ENCODE data around the gene WDR91.
A peak's percentile ranks its signal among the peaks of the same experiment; 100 is the strongest.

The WDR91 gene

GRCh38 chr7:135197906-135198655 lies 13.2 kb downstream of the WDR91 start:
- DNase-seq (ENCODE audit: low read depth in 2 of 2), result no peak

GRCh38 chr7:135197343-135197742 lies 14.0 kb downstream of the WDR91 start:
- DNase-seq (ENCODE audit: low read depth in 2 of 2), result no peak

GRCh38 chr7:135195968-135196629 lies 15.2 kb downstream of the WDR91 start:
- DNase-seq (ENCODE audit: low read depth in 2 of 2), result no peak

- no peak for DNase-seq (ENCODE audit: low read depth in 2 of 2)
Observed at GRCh38 chr7:135195156-135195555, 16.2 kb downstream of the WDR91 start.

- DNase-seq (ENCODE audit: low read depth in 2 of 2), result no peak
Observed at GRCh38 chr7:135194494-135195095, 16.7 kb downstream of the WDR91 start.

- DNase-seq (ENCODE audit: low read depth in 2 of 2), result peak; percentile 91 to 92
Observed at GRCh38 chr7:135193615-135194081, 17.7 kb downstream of the WDR91 start.

GRCh38 chr7:135192914-135193536 lies 18.3 kb downstream of the WDR91 start:
- DNase-seq (ENCODE audit: low read depth in 2 of 2), result no peak

- no peak for DNase-seq (ENCODE audit: low read depth in 2 of 2)
Observed at GRCh38 chr7:135190703-135191102, 20.6 kb downstream of the WDR91 start.

GRCh38 chr7:135189961-135190360 lies 21.4 kb downstream of the WDR91 start:
- DNase-seq (ENCODE audit: low read depth in 2 of 2), result peak; percentile 52 to 54

GRCh38 chr7:135189221-135189662 lies 22.1 kb downstream of the WDR91 start:
- no peak for DNase-seq (ENCODE audit: low read depth in 2 of 2)

GRCh38 chr7:135188298-135188984 lies 22.9 kb downstream of the WDR91 start:
- DNase-seq (ENCODE audit: low read depth in 2 of 2), result no peak

GRCh38 chr7:135186841-135187253 lies 24.5 kb downstream of the WDR91 start:
- DNase-seq (ENCODE audit: low read depth in 2 of 2), result no peak

- no peak for DNase-seq (ENCODE audit: low read depth in 2 of 2)
Observed at GRCh38 chr7:135186261-135186540, 25.1 kb downstream of the WDR91 start.

GRCh38 chr7:135185471-135186260 lies 25.7 kb downstream of the WDR91 start:
- DNase-seq (ENCODE audit: low read depth in 2 of 2), result no peak

- DNase-seq (ENCODE audit: low read depth in 2 of 2), result no peak
Observed at GRCh38 chr7:135184254-135184841, 27.0 kb downstream of the WDR91 start.

GRCh38 chr7:135183478-135183877 lies 27.8 kb downstream of the WDR91 start:
- no peak for DNase-seq (ENCODE audit: low read depth in 2 of 2)

GRCh38 chr7:135181929-135182678 lies 29.2 kb downstream of the WDR91 start:
- no peak for DNase-seq (ENCODE audit: low read depth in 2 of 2)

- no peak for DNase-seq (ENCODE audit: low read depth in 2 of 2)
Observed at GRCh38 chr7:135181261-135181928, 29.9 kb downstream of the WDR91 start.

- no peak for DNase-seq (ENCODE audit: low read depth in 2 of 2)
Observed at GRCh38 chr7:135180122-135180521, 31.2 kb downstream of the WDR91 start.
